SK-N-SH treated with all-trans-retinoic acid at 6 μM for 48 hours (cell line): ENCODE results near the gene FPR2.

ENCODE experiments used
- ATAC-seq: fragments of 200-7000 bp; cut with Tn5 transposase; 3 replicates; pipeline ENCODE4 v1.9.1; 2020; ENCODE audit warnings: mild to moderate bottlenecking, moderate library complexity
- ARNTL ChIP-seq: fragments of 450-650 bp; formaldehyde crosslinking; IDR thresholded peaks from 2 replicates; pipeline ENCODE4 v1.5.0; 2020; ENCODE audit warnings: low read depth, mild to moderate bottlenecking, moderate library complexity, borderline replicate concordance
- BACH2 ChIP-seq: fragments of 250-450 bp; sonication (Bioruptor Pico); IDR thresholded peaks from 2 replicates; pipeline ENCODE4 v1.9.0; 2021; ENCODE audit warnings: mild to moderate bottlenecking, borderline replicate concordance
- GLIS3 ChIP-seq: fragments of 250-450 bp; sonication (Bioruptor Pico); IDR thresholded peaks from 2 replicates; pipeline ENCODE4 v1.5.0; 2020; ENCODE audit warnings: mild to moderate bottlenecking, moderate library complexity
- ISL1 ChIP-seq: fragments of 250-450 bp; sonication (Bioruptor Pico); IDR thresholded peaks from 2 replicates; pipeline ENCODE4 v2.1.2; 2022; ENCODE audit warnings: mild to moderate bottlenecking, moderate library complexity
- OSR1 ChIP-seq: fragments of 250-450 bp; sonication (Bioruptor Pico); IDR thresholded peaks from 2 replicates; pipeline ENCODE4 v1.8.0; 2022; ENCODE audit warnings: moderate library complexity, mild to moderate bottlenecking, inconsistent platforms
- PPARA ChIP-seq: fragments of 250-450 bp; sonication (Bioruptor Pico); IDR thresholded peaks from 2 replicates; pipeline ENCODE4 v1.5.0; 2020; ENCODE audit warnings: mild to moderate bottlenecking, borderline replicate concordance
- RARB ChIP-seq: fragments of 250-450 bp; sonication (Bioruptor Pico); IDR thresholded peaks from 2 replicates; pipeline ENCODE4 v1.8.0; 2021; ENCODE audit warnings: mild to moderate bottlenecking, moderate library complexity
- SNAI2 ChIP-seq: fragments of 250-450 bp; sonication (Bioruptor Pico); IDR thresholded peaks from 2 replicates; pipeline ENCODE4 v1.5.0; 2020; ENCODE audit warnings: mild to moderate bottlenecking, moderate library complexity
- TCF4 ChIP-seq: fragments of 250-450 bp; sonication (Bioruptor Pico); IDR thresholded peaks from 2 replicates; pipeline ENCODE4 v1.8.0; 2021; ENCODE audit warnings: mild to moderate bottlenecking, moderate library complexity, borderline replicate concordance
- TOX ChIP-seq: fragments of 250-450 bp; sonication (Bioruptor Pico); IDR thresholded peaks from 2 replicates; pipeline ENCODE4 v1.8.0; 2021; ENCODE audit warnings: mild to moderate bottlenecking, moderate library complexity, borderline replicate concordance
- ZC3H10 ChIP-seq: fragments of 250-450 bp; sonication (Bioruptor Pico); IDR thresholded peaks from 2 replicates; pipeline ENCODE4 v1.5.1; 2021; ENCODE audit warnings: mild to moderate bottlenecking, moderate library complexity
- ZFP3 ChIP-seq: fragments of 250-450 bp; sonication (Bioruptor Pico); IDR thresholded peaks from 2 replicates; pipeline ENCODE4 v1.5.0; 2020; ENCODE audit warnings: mild to moderate bottlenecking, moderate library complexity
- ZNF565 ChIP-seq: fragments of 450-650 bp; formaldehyde crosslinking; conservative IDR thresholded peaks from 2 replicates; pipeline ENCODE4 v1.5.0; 2020; ENCODE audit warnings: low read depth, mild to moderate bottlenecking, moderate library complexity
- ZNF70 ChIP-seq: fragments of 450-650 bp; formaldehyde crosslinking; IDR thresholded peaks from 2 replicates; pipeline ENCODE4 v1.5.0; 2020; ENCODE audit warnings: mild to moderate bottlenecking, moderate library complexity
- ZNF8 ChIP-seq: fragments of 450-650 bp; formaldehyde crosslinking; IDR thresholded peaks from 2 replicates; pipeline ENCODE4 v1.5.0; 2020; ENCODE audit warnings: mild to moderate bottlenecking, moderate library complexity
- TF ChIP-seq, protein P1 (sequence below): fragments of 250-450 bp; sonication (Bioruptor Pico); IDR thresholded peaks from 2 replicates; pipeline ENCODE4 v1.5.1; 2021; ENCODE audit warnings: mild to moderate bottlenecking, moderate library complexity
- TF ChIP-seq, protein P2 (sequence below): fragments of 250-450 bp; sonication (Bioruptor Pico); IDR thresholded peaks from 2 replicates; pipeline ENCODE4 v1.5.1; 2020; ENCODE audit warnings: low read depth, mild to moderate bottlenecking, moderate library complexity
- TF ChIP-seq, protein P3 (sequence below): fragments of 250-450 bp; sonication (Bioruptor Pico); IDR thresholded peaks from 2 replicates; pipeline ENCODE4 v1.8.0; 2020; ENCODE audit warnings: mild to moderate bottlenecking, moderate library complexity, borderline replicate concordance
- TF ChIP-seq, protein P4 (sequence below): fragments of 250-450 bp; sonication (Bioruptor Pico); IDR thresholded peaks from 2 replicates; pipeline ENCODE4 v1.5.0; 2020; ENCODE audit warnings: mild to moderate bottlenecking, moderate library complexity

The FPR2 gene

DNA sequence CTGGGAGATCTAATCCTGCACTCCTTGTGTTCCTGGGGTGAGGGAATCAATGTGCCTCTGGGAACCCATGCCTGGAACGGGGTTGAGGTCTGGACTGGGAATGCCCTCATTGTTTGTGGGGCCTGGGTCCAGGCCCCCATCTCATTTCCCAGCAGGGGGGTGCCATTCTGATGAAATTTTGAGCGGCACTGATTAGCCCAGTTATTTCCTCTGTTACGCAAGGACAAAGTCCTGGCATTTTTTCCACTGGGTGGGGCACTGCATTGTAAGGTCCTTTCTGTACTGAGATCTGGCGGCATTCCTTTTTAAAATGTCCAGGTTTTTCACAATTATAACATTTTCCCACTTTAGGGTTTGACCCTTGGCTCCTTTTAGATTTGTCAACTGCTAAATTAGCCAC lies 48.8 kb downstream of the FPR2 start (continued):
- TF ChIP-seq, protein P1, sequence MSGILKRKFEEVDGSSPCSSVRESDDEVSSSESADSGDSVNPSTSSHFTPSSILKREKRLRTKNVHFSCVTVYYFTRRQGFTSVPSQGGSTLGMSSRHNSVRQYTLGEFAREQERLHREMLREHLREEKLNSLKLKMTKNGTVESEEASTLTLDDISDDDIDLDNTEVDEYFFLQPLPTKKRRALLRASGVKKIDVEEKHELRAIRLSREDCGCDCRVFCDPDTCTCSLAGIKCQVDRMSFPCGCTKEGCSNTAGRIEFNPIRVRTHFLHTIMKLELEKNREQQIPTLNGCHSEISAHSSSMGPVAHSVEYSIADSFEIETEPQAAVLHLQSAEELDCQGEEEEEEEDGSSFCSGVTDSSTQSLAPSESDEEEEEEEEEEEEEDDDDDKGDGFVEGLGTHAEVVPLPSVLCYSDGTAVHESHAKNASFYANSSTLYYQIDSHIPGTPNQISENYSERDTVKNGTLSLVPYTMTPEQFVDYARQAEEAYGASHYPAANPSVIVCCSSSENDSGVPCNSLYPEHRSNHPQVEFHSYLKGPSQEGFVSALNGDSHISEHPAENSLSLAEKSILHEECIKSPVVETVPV (CRISPR knock-in tag), result no peak
- no peak for TF ChIP-seq GLIS3 (CRISPR knock-in tag)
- no peak for TF ChIP-seq SNAI2
- no peak for TF ChIP-seq TOX (CRISPR knock-in tag)
- TF ChIP-seq, protein P2, sequence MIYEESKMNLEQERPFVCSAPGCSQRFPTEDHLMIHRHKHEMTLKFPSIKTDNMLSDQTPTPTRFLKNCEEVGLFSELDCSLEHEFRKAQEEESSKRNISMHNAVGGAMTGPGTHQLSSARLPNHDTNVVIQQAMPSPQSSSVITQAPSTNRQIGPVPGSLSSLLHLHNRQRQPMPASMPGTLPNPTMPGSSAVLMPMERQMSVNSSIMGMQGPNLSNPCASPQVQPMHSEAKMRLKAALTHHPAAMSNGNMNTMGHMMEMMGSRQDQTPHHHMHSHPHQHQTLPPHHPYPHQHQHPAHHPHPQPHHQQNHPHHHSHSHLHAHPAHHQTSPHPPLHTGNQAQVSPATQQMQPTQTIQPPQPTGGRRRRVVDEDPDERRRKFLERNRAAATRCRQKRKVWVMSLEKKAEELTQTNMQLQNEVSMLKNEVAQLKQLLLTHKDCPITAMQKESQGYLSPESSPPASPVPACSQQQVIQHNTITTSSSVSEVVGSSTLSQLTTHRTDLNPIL, result no peak

GRCh38 chr19:51810223-51810622 lies 49.2 kb downstream of the FPR2 start:
- ATAC-seq, result 0 out of 3 replicates have a peak, but pooled peaks have one; percentile 37
- no peak for TF ChIP-seq OSR1 (CRISPR knock-in tag)

DNA sequence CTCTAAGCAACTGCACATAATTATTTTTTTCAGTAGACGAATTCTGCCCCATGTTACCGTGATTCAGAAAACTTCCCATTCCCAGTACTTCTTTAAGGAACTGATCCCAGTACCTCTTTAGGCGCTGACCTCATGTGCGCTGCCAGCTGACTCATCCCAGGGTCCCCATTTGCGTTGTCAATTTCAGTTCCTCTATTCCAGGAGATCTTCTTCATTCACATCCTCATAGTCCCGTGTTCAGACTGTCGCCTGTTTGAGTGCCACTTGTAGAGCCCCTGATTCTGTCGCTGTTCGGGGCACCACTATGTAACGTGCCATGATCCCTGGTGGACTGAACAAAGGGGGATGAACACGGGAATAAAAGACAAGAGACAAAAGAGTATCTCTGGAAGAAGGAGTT lies 50.4 kb downstream of the FPR2 start:
- ATAC-seq, result no peak
- no peak for TF ChIP-seq TOX (CRISPR knock-in tag)
- TF ChIP-seq ARNTL (CRISPR knock-in tag), result no peak
- TF ChIP-seq, all 23 proteins: peak for 0

- TF ChIP-seq ARNTL (CRISPR knock-in tag) (no peak), RARB (CRISPR knock-in tag) (no peak), TOX (CRISPR knock-in tag) (no peak), TCF4 (CRISPR knock-in tag) (no peak), ZC3H10 (CRISPR knock-in tag) (no peak), GLIS3 (CRISPR knock-in tag) (no peak), ZNF565 (CRISPR knock-in tag) (no peak), SNAI2 (no peak), ZFP3 (CRISPR knock-in tag) (no peak), ZNF70 (CRISPR knock-in tag) (no peak), ZNF8 (no peak), OSR1 (CRISPR knock-in tag) (no peak), PPARA (CRISPR knock-in tag) (no peak), BACH2 (CRISPR knock-in tag) (no peak), ISL1 (CRISPR knock-in tag) (no peak)
- TF ChIP-seq, protein P1 (CRISPR knock-in tag), result no peak
- TF ChIP-seq, protein P3, sequence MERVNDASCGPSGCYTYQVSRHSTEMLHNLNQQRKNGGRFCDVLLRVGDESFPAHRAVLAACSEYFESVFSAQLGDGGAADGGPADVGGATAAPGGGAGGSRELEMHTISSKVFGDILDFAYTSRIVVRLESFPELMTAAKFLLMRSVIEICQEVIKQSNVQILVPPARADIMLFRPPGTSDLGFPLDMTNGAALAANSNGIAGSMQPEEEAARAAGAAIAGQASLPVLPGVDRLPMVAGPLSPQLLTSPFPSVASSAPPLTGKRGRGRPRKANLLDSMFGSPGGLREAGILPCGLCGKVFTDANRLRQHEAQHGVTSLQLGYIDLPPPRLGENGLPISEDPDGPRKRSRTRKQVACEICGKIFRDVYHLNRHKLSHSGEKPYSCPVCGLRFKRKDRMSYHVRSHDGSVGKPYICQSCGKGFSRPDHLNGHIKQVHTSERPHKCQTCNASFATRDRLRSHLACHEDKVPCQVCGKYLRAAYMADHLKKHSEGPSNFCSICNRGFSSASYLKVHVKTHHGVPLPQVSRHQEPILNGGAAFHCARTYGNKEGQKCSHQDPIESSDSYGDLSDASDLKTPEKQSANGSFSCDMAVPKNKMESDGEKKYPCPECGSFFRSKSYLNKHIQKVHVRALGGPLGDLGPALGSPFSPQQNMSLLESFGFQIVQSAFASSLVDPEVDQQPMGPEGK (CRISPR knock-in tag), result no peak
- TF ChIP-seq, protein P4, sequence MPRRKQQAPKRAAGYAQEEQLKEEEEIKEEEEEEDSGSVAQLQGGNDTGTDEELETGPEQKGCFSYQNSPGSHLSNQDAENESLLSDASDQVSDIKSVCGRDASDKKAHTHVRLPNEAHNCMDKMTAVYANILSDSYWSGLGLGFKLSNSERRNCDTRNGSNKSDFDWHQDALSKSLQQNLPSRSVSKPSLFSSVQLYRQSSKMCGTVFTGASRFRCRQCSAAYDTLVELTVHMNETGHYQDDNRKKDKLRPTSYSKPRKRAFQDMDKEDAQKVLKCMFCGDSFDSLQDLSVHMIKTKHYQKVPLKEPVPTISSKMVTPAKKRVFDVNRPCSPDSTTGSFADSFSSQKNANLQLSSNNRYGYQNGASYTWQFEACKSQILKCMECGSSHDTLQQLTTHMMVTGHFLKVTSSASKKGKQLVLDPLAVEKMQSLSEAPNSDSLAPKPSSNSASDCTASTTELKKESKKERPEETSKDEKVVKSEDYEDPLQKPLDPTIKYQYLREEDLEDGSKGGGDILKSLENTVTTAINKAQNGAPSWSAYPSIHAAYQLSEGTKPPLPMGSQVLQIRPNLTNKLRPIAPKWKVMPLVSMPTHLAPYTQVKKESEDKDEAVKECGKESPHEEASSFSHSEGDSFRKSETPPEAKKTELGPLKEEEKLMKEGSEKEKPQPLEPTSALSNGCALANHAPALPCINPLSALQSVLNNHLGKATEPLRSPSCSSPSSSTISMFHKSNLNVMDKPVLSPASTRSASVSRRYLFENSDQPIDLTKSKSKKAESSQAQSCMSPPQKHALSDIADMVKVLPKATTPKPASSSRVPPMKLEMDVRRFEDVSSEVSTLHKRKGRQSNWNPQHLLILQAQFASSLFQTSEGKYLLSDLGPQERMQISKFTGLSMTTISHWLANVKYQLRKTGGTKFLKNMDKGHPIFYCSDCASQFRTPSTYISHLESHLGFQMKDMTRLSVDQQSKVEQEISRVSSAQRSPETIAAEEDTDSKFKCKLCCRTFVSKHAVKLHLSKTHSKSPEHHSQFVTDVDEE (CRISPR knock-in tag), result no peak
- TF ChIP-seq, protein P2, result no peak
- ATAC-seq, result no peak
Observed at GRCh38 chr19:51815043-51815442, 54.1 kb downstream of the FPR2 start.
